SU-DHL-6 (cell line): ENCODE results near the gene COL7A1.

Source experiments
- EZH2phosphoT487 ChIP-seq: fragments of 200-600 bp; sonication (generic), shearing (Covaris generic); conservative IDR thresholded peaks from 2 replicates; pipeline ENCODE4 v1.6.1; 2018; ENCODE audit warnings: mild to moderate bottlenecking, antibody characterized with exemption, low read length, moderate library complexity, mixed read lengths
- TF ChIP-seq, protein P1 (sequence below): fragments of 200-600 bp; sonication (generic); IDR thresholded peaks from one replicate; pipeline ENCODE4 v1.5.1; 2017; ENCODE audit warnings: antibody characterized with exemption, mild to moderate bottlenecking, low read length, moderate library complexity; ENCODE audit not compliant: insufficient read depth, poor library complexity, severe bottlenecking

DNA sequence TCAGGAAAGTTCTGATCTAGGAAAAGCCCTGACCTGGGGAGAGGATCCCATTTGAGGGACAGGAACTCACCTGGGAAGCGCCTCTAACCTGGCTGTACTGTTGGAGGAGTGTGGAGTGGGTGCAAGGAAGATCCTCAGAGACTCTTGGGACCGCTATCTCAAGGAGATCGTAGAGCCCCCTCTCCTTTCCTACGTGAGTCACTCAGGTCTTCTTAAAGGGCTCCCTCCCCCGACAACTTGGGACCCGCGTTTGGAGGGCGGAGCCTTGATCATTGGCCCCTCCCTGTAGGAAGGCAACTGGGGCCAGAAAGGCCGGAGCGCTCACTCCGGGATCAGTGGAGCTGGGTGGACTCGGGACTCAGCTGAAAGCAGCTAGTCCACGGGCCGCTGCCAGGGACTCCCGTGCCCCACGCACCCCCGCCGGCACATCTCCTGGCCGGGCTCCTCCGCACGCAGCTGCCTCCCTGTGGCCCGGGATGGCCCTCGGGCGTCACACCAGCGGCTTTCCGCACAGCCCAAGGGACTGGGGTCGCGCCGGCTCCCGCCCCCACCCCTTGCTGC lies 39.6 kb upstream of the COL7A1 start:
- TF ChIP-seq, protein P1, sequence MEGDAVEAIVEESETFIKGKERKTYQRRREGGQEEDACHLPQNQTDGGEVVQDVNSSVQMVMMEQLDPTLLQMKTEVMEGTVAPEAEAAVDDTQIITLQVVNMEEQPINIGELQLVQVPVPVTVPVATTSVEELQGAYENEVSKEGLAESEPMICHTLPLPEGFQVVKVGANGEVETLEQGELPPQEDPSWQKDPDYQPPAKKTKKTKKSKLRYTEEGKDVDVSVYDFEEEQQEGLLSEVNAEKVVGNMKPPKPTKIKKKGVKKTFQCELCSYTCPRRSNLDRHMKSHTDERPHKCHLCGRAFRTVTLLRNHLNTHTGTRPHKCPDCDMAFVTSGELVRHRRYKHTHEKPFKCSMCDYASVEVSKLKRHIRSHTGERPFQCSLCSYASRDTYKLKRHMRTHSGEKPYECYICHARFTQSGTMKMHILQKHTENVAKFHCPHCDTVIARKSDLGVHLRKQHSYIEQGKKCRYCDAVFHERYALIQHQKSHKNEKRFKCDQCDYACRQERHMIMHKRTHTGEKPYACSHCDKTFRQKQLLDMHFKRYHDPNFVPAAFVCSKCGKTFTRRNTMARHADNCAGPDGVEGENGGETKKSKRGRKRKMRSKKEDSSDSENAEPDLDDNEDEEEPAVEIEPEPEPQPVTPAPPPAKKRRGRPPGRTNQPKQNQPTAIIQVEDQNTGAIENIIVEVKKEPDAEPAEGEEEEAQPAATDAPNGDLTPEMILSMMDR = no peak
- no peak for TF ChIP-seq EZH2phosphoT487
